IMR-90 (cell line): ENCODE data around the gene CAND2. TPM values are rescaled to one million over a fixed set of nuclear protein-coding genes. Genes with fewer than 3 reads are reported as not detected.

ENCODE experiments used
- ATAC-seq: fragments of 200-7000 bp; cut with Tn5 transposase; 2 replicates; pipeline ENCODE4 v1.9.1; 2020; ENCODE audit warnings: low read depth, mild to moderate bottlenecking, moderate library complexity
- BruUV-seq: library from RNA; stranded (reverse); fragments of 400-500 nt; replicated peaks from 2 replicates; lab custom pipeline; 2021; lab: Mats Ljungman, UMichigan
- CTCF ChIA-PET: fragments of 300-600 bp; formaldehyde crosslinking; extraction: SDS; loops from one replicate; lab custom pipeline; 2021; ENCODE audit warnings: antibody characterized with exemption; lab: Yijun Ruan, JAX
- POLR2A ChIA-PET: fragments of 300-600 bp; sonication (Branson Sonifier 250); formaldehyde crosslinking; loops from one replicate; lab custom pipeline; 2022; ENCODE audit warnings: antibody characterized with exemption; ENCODE audit not compliant: unreplicated experiment; lab: Charles Lee
- DNase-seq: peaks from one replicate; pipeline ENCODE4 v3.0.0; 2013
- H2AFZ ChIP-seq: replicated peaks from 2 replicates; pipeline ENCODE3; 2013; ENCODE audit warnings: low read length, mild to moderate bottlenecking; ENCODE audit not compliant: poor library complexity
- H2AK5ac ChIP-seq: 2 replicates; pipeline ENCODE4 v1.6.1; 2013; ENCODE audit warnings: low read depth, low read length, inconsistent platforms
- H2AK9ac ChIP-seq: replicated peaks from 2 replicates; pipeline ENCODE3; 2013; ENCODE audit warnings: mild to moderate bottlenecking, low read depth, low read length, moderate library complexity; ENCODE audit not compliant: poor library complexity
- H2BK120ac ChIP-seq: 2 replicates; pipeline ENCODE4 v1.6.1; 2013; ENCODE audit warnings: low read depth, low read length, inconsistent platforms
- H2BK15ac ChIP-seq: 3 replicates; pipeline ENCODE4 v1.6.1; 2013; ENCODE audit warnings: low read depth, low read length, inconsistent platforms
- H2BK20ac ChIP-seq: 2 replicates; pipeline ENCODE4 v1.6.1; 2013; ENCODE audit warnings: low read depth, mild to moderate bottlenecking, inconsistent platforms, low read length, moderate library complexity
- H2BK5ac ChIP-seq: 2 replicates; pipeline ENCODE4 v1.6.1; 2013; ENCODE audit warnings: mild to moderate bottlenecking, low read depth, low read length, inconsistent platforms; ENCODE audit not compliant: poor library complexity, severe bottlenecking
- H3K14ac ChIP-seq: replicated peaks from 2 replicates; pipeline ENCODE4 v1.6.1; 2013; ENCODE audit warnings: low read depth, low read length, inconsistent platforms
- H3K18ac ChIP-seq: 2 replicates; pipeline ENCODE4 v1.6.1; 2013; ENCODE audit warnings: low read depth, low read length, control low read depth
- H3K23ac ChIP-seq: 2 replicates; pipeline ENCODE4 v1.6.1; 2013; ENCODE audit warnings: low read depth, low read length, inconsistent platforms
- H3K27ac ChIP-seq: 2 replicates; pipeline ENCODE4 v1.5.1; 2013; ENCODE audit warnings: mild to moderate bottlenecking, control low read depth, low read length; ENCODE audit not compliant: insufficient read depth
- H3K27me3 ChIP-seq: 2 replicates; pipeline ENCODE4 v1.6.1; 2013; ENCODE audit warnings: low read length; ENCODE audit not compliant: control insufficient read depth, insufficient read depth
- H3K36me3 ChIP-seq: 2 replicates; pipeline ENCODE4 v1.6.1; 2013; ENCODE audit warnings: low read length, mixed read lengths; ENCODE audit not compliant: control insufficient read depth, insufficient read depth
- H3K4ac ChIP-seq: 2 replicates; pipeline ENCODE4 v1.6.1; 2013; ENCODE audit warnings: low read depth, low read length, inconsistent platforms
- H3K4me1 ChIP-seq: 2 replicates; pipeline ENCODE4 v1.6.1; 2013; ENCODE audit warnings: low read length, mixed read lengths; ENCODE audit not compliant: control insufficient read depth, insufficient read depth
- H3K4me2 ChIP-seq: 2 replicates; pipeline ENCODE4 v1.6.1; 2013; ENCODE audit warnings: low read depth, mild to moderate bottlenecking, control low read depth, low read length, moderate library complexity
- H3K4me3 ChIP-seq: 2 replicates; pipeline ENCODE4 v1.5.1; 2013; ENCODE audit warnings: low read depth, mild to moderate bottlenecking, control low read depth, low read length, moderate library complexity; ENCODE audit not compliant: insufficient read depth
- H3K56ac ChIP-seq: 2 replicates; pipeline ENCODE4 v1.6.1; 2013; ENCODE audit warnings: low read length, inconsistent platforms; ENCODE audit not compliant: insufficient read depth; ENCODE audit errors: extremely low read depth
- H3K79me1 ChIP-seq, 2 experiments: 2 replicates each; pipeline ENCODE4 v1.6.1; 2013; ENCODE audit warnings: low read length in 2 of 2, inconsistent platforms in 1 of 2, low read depth in 1 of 2
- H3K9ac ChIP-seq: 2 replicates; pipeline ENCODE4 v1.6.1; 2013; ENCODE audit warnings: low read depth, low read length, control low read depth
- H3K9me1 ChIP-seq: 2 replicates; pipeline ENCODE4 v1.6.1; 2013; ENCODE audit warnings: low read length, inconsistent platforms; ENCODE audit not compliant: insufficient read depth
- H3K9me3 ChIP-seq: 2 replicates; pipeline ENCODE4 v1.6.1; 2013; ENCODE audit warnings: low read length; ENCODE audit not compliant: control insufficient read depth, insufficient read depth
- H4K20me1 ChIP-seq: 2 replicates; pipeline ENCODE4 v1.6.1; 2013; ENCODE audit warnings: low read length, inconsistent platforms; ENCODE audit not compliant: insufficient read depth
- H4K5ac ChIP-seq: 2 replicates; pipeline ENCODE4 v1.6.1; 2013; ENCODE audit warnings: mild to moderate bottlenecking, low read depth, low read length, control low read depth
- H4K8ac ChIP-seq, 2 experiments: 2 replicates each; pipeline ENCODE4 v1.6.1; 2013; ENCODE audit warnings: low read depth in 2 of 2, low read length in 2 of 2, control low read depth in 1 of 2, inconsistent platforms in 1 of 2
- H4K91ac ChIP-seq: 2 replicates; pipeline ENCODE4 v1.6.1; 2013; ENCODE audit warnings: low read depth, low read length, inconsistent platforms; ENCODE audit not compliant: insufficient read depth
- BHLHE40 ChIP-seq: fragments of 150-350 bp; IDR thresholded peaks from 2 replicates; pipeline ENCODE4 v1.6.1; 2016; ENCODE audit warnings: mild to moderate bottlenecking, low read depth, low read length
- CEBPB ChIP-seq: IDR thresholded peaks from 2 replicates; pipeline ENCODE4 v1.6.1; 2012; ENCODE audit warnings: low read depth, low read length, improper control_type of control experiment
- CHD1 ChIP-seq: IDR thresholded peaks from 2 replicates; pipeline ENCODE4 v1.6.1; 2012; ENCODE audit warnings: low read depth, low read length, improper control_type of control experiment
- FOS ChIP-seq: fragments of 150-350 bp; IDR thresholded peaks from 2 replicates; pipeline ENCODE4 v1.6.1; 2016; ENCODE audit warnings: low read depth, low read length
- MAFK ChIP-seq: IDR thresholded peaks from 2 replicates; pipeline ENCODE4 v1.6.1; 2012; ENCODE audit warnings: low read depth, low read length, improper control_type of control experiment
- MAZ ChIP-seq: IDR thresholded peaks from 2 replicates; pipeline ENCODE4 v1.6.1; 2012; ENCODE audit warnings: low read depth, mild to moderate bottlenecking, low read length, improper control_type of control experiment, moderate library complexity, borderline replicate concordance
- MXI1 ChIP-seq: IDR thresholded peaks from 2 replicates; pipeline ENCODE4 v1.6.1; 2012; ENCODE audit warnings: low read depth, mild to moderate bottlenecking, low read length, moderate library complexity, borderline replicate concordance
- NFE2L2 ChIP-seq: fragments of 150-350 bp; IDR thresholded peaks from 2 replicates; pipeline ENCODE4 v1.6.1; 2016; ENCODE audit warnings: low read depth, mild to moderate bottlenecking, low read length
- POLR2A ChIP-seq: IDR thresholded peaks from 2 replicates; pipeline ENCODE4 v1.6.1; 2012; ENCODE audit warnings: mild to moderate bottlenecking, low read depth, low read length
- RAD21 ChIP-seq: IDR thresholded peaks from 2 replicates; pipeline ENCODE4 v1.6.1; 2012; ENCODE audit warnings: low read length, improper control_type of control experiment
- RCOR1 ChIP-seq: IDR thresholded peaks from 2 replicates; pipeline ENCODE4 v1.6.1; 2012; ENCODE audit warnings: mild to moderate bottlenecking, low read length, improper control_type of control experiment; ENCODE audit not compliant: insufficient replicate concordance
- RFX5 ChIP-seq: IDR thresholded peaks from 2 replicates; pipeline ENCODE4 v1.8.0; 2012; ENCODE audit warnings: low read depth, mild to moderate bottlenecking, low read length, moderate library complexity
- SMC3 ChIP-seq: fragments of 150-350 bp; IDR thresholded peaks from 2 replicates; pipeline ENCODE4 v1.6.1; 2016; ENCODE audit warnings: low read depth, mild to moderate bottlenecking, antibody characterized with exemption, low read length, moderate library complexity
- WGBS, 2 experiments: methylation state at CpG; one replicate each; pipeline versions ENCODE4 v1.1.5 to v1.1.7; 2013; ENCODE audit warnings: missing lambda C conversion rate in 2 of 2; ENCODE audit not compliant: insufficient read length in 1 of 2; ENCODE audit errors: extremely low coverage in 2 of 2; 5-methylcytosine and 5-hydroxymethylcytosine counted together
- dilution Hi-C: fragments of 300-500 bp; cut with HindIII; formaldehyde crosslinking; loops from one replicate; pipeline ENCODE4 v1.14.3; 2018; ENCODE audit warnings: low sequenced_read_pairs; ENCODE audit not compliant: unreplicated experiment
- in situ Hi-C: fragments of 300-500 bp; cut with MboI; formaldehyde crosslinking; loops from 3 replicates; pipeline ENCODE4 v1.14.3; 2019; ENCODE audit warnings: low sequenced_read_pairs, inconsistent platforms, mixed read lengths
- intact Hi-C: fragments of 100-400 bp; cut with micrococcal nuclease; formaldehyde crosslinking; loops from 2 replicates; pipeline ENCODE4 v1.10.0; 2022
- polyA plus RNA-seq, 3 experiments: library from polyadenylated mRNA; depleted of rRNA; stranded (reverse); fragments of >200 nt; gene quantifications; 2 replicates each; pipeline ENCODE4 v1.2.3, GENCODE V29; 2012; ENCODE audit warnings: low replicate concordance in 1 of 3
- total RNA-seq: library from RNA; depleted of rRNA; stranded (reverse); fragments of >200 nt; gene quantifications from 2 replicates; pipeline ENCODE4 v1.2.3, GENCODE V29; 2012
- TF ChIP-seq, protein P1 (sequence below): fragments of 150-350 bp; IDR thresholded peaks from 2 replicates; pipeline ENCODE4 v1.6.1; 2016; ENCODE audit warnings: low read depth, mild to moderate bottlenecking, low read length, moderate library complexity, borderline replicate concordance
- TF ChIP-seq, protein P2 (sequence below): conservative IDR thresholded peaks from 2 replicates; pipeline ENCODE4 v1.5.1; 2012; ENCODE audit warnings: mild to moderate bottlenecking, low read depth, low read length, improper control_type of control experiment

CAND2 gene
- total and polyA plus RNA-seq, 2 of the 4 experiments (the other 2 are of a cell fraction) = 2.9 to 4.9 TPM

GRCh38 chr3:12835052-12835665, 38.7 kb downstream of the CAND2 start:
- no peak overlapping the region for H4K8ac ChIP-seq
- no peak overlapping the region for H3K14ac ChIP-seq
- no peak overlapping the region for H3K56ac ChIP-seq
- H3K79me1 ChIP-seq = peaks cover 30 to 52% of the 10 kb centered on the region in 2 experiments
- no peak overlapping the region for H4K91ac ChIP-seq
- no peak overlapping the region for H2AFZ ChIP-seq
- peaks cover 13% of the 10 kb centered on the region for H3K4me1 ChIP-seq
- ChIA-PET CTCF (no interaction called here), POLR2A (interaction anchor here (0.5 kb wide), 1 partner anchor 52 kb away, joined by 3 read pairs; no protein-coding TSS in a partner anchor)
- no peak for ATAC-seq
- no peak overlapping the region for H4K5ac ChIP-seq
- H3K9ac ChIP-seq = no peak overlapping the region
- H3K27me3 ChIP-seq = no peaks in the 10 kb centered on the region
- intact Hi-C loops = no loop called here
- TF ChIP-seq, protein P1, sequence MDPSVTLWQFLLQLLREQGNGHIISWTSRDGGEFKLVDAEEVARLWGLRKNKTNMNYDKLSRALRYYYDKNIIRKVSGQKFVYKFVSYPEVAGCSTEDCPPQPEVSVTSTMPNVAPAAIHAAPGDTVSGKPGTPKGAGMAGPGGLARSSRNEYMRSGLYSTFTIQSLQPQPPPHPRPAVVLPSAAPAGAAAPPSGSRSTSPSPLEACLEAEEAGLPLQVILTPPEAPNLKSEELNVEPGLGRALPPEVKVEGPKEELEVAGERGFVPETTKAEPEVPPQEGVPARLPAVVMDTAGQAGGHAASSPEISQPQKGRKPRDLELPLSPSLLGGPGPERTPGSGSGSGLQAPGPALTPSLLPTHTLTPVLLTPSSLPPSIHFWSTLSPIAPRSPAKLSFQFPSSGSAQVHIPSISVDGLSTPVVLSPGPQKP = no peak
- no peak for TF ChIP-seq MAZ
- no peak for TF ChIP-seq MXI1
- TF ChIP-seq, protein P2, sequence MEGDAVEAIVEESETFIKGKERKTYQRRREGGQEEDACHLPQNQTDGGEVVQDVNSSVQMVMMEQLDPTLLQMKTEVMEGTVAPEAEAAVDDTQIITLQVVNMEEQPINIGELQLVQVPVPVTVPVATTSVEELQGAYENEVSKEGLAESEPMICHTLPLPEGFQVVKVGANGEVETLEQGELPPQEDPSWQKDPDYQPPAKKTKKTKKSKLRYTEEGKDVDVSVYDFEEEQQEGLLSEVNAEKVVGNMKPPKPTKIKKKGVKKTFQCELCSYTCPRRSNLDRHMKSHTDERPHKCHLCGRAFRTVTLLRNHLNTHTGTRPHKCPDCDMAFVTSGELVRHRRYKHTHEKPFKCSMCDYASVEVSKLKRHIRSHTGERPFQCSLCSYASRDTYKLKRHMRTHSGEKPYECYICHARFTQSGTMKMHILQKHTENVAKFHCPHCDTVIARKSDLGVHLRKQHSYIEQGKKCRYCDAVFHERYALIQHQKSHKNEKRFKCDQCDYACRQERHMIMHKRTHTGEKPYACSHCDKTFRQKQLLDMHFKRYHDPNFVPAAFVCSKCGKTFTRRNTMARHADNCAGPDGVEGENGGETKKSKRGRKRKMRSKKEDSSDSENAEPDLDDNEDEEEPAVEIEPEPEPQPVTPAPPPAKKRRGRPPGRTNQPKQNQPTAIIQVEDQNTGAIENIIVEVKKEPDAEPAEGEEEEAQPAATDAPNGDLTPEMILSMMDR = no peak
- no peak for TF ChIP-seq CHD1
- TF ChIP-seq MAFK = no peak
- TF ChIP-seq RAD21 = no peak
- TF ChIP-seq RFX5 = no peak
- TF ChIP-seq FOS = no peak
- no peak for TF ChIP-seq BHLHE40
- TF ChIP-seq SMC3 = no peak
- no peak for TF ChIP-seq POLR2A
- TF ChIP-seq RCOR1 = no peak
- TF ChIP-seq NFE2L2 = no peak
- TF ChIP-seq CEBPB = no peak
- no peak overlapping the region for H3K23ac ChIP-seq
- no peak overlapping the region for H2AK5ac ChIP-seq
- no peak overlapping the region for H2BK15ac ChIP-seq
- no peak for DNase-seq
- no peak overlapping the region for H3K18ac ChIP-seq
- no peak overlapping the region for H2BK120ac ChIP-seq
- H2BK5ac ChIP-seq = no peak overlapping the region
- peaks cover 18% of the 10 kb centered on the region for H3K9me1 ChIP-seq
- in situ Hi-C loops = no loop called here
- no peak overlapping the region for H3K27ac ChIP-seq
- no peak overlapping the region for H2AK9ac ChIP-seq
- H3K9me3 ChIP-seq = no peaks in the 10 kb centered on the region
- H2BK20ac ChIP-seq = no peak overlapping the region
- peaks cover 73% of the 10 kb centered on the region for H4K20me1 ChIP-seq
- H3K4ac ChIP-seq = no peak overlapping the region
- dilution Hi-C loops = no loop called here
- H3K4me3 ChIP-seq = no peak overlapping the region
- H3K4me2 ChIP-seq = no peak overlapping the region
- 100% methylated on average over 2 of the region's 6 CpGs; no CpG with 5 or more reads in 1 of the 2 experiments for WGBS, 2 experiments
- no TSS peak for BruUV-seq
- peaks cover 79% of the 10 kb centered on the region for H3K36me3 ChIP-seq
